HG03378 (cell line): ENCODE data around the gene ASTN1.

ENCODE experiments used
- ATAC-seq: cut with Tn5 transposase; IDR thresholded peaks from one replicate; pipeline ENCODE4 v1.9.1; 2021; ENCODE audit warnings: mild to moderate bottlenecking, moderate library complexity; ENCODE audit not compliant: unreplicated experiment

ASTN1 gene

DNA sequence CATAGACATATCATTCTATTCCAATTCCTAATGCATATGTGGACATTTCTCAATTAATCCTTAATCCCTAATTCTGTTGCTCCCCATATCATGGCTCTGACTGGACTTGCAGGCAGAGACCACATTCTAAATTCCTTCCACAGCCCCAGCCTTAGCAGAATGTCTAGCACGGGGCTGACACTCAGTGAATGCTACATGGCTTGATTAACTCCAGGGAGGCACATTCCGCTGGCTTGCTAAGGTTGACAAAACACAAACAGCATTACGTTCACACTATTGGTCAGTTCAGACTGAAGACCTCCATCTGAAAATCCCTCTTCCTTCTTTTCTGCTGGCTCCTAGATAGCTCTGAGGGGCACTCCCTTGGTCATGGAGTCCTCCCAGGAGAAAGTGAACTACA lies 119.4 kb downstream of the ASTN1 start:
- no peak for ATAC-seq

DNA sequence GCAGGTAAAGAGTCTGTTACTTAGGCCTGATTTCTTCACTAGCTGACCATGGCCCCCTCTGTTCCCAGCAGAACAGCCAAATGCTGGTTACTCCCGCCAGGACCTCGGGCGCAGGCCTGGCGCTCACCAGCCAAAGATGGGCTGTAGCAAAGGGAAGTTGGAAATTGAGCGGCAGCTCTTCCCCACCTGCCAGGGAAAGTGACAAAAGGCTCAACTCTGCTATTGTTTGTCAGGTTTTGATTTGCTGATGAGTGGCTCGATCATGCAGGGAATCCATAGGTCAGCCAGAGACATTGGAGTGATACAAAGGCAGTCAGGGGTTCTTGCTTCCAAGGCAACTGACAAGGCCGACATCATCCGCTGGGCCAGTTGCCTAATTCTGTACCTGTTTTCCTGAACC lies 120.1 kb downstream of the ASTN1 start:
- ATAC-seq, result no peak

DNA sequence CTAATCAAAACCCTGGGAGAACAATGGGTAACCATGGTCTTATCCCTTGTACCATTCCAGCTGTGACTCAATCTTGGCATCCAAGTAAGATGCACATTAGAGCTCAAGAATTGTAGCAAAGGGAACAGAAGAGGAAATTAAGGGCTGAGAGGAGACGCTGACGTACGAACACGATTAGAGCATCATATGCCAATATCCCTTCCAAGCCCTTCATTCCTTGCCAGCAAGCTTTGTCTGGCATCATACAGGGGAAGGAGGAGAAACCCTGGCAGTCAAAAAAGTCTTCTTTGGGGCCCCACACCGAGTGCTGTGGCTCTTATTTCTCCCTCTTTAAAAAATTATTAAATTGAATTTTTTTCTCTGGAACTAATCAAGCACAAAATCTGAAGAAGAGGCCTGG lies 120.9 kb downstream of the ASTN1 start:
- no peak for ATAC-seq

DNA sequence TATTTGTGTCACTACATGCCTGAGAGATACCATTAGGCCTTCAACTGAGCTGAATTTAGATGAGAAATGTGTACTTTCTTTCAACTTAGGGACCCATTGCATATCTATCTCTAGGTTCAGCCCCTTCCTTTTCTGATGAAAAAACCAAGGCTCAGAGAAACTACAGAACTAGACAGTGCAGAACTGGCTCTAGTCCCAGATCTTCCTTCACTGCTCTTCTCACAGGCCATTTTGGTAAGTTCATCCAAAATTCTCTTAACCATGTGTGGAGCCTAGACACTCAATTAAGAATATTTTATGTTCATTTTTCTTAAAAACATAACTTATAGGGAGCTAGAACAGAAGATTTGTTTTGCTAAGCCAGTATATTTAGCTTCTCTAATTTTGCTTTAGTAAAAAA lies 128.9 kb downstream of the ASTN1 start:
- ATAC-seq, result no peak

DNA sequence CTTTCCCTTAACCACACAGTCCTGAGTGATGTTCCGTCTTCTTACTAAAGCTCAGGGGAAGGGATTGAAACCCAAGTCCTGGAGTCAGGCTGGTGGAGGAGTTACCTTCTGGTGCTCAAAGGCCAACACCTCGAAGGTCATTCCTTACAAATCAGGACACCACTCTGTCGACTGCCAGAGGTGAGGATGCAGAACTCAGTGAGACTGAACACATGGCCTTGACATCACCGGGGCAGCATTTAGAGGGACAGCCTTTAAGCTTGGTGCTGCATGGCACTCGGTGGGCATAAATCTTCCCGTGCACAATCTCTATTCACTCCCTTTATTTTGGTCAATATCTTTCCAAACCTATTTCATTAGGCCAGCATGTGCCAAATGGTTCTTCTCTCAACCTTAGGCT lies 130.9 kb downstream of the ASTN1 start:
- ATAC-seq, result no peak

DNA sequence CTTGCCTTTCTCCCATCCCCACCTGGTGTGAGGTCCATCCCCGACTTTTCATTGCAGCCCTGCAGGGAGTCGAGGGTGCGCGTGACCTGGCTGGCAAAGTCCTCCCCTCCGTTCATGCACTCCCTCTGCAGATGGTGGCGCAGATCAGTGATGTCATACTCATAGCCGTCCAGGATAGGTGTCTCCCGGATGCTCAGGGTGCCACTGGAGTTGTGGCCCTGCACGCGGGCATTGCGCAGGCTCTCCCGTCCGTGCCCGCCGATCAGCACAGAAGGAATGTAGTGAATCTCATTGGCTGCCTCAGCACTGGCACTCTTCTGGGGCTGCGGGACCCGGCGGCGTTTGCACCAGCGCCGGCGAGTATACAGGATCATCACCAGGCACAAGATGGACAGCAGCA lies 132.1 kb downstream of the ASTN1 start:
- ATAC-seq, result no peak

DNA sequence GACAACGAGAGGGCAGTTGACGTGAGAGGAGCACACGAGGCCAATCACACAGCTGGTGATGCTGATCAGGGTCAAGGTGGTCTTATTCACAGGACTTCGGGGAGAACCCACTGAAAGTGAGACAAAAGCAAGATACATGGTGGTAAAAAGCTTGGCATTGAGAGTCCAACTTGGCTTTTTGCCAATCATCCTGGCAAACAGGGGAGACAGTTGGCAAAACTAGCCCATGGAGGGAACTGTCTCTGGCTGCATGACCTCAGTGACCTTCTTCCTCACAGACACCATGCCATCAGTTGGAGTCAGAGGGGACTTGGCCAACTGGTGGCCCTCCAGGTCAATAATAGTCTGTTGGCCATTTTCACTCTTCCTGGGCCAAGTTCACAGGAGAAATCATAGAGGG lies 139.9 kb downstream of the ASTN1 start:
- ATAC-seq, result no peak

DNA sequence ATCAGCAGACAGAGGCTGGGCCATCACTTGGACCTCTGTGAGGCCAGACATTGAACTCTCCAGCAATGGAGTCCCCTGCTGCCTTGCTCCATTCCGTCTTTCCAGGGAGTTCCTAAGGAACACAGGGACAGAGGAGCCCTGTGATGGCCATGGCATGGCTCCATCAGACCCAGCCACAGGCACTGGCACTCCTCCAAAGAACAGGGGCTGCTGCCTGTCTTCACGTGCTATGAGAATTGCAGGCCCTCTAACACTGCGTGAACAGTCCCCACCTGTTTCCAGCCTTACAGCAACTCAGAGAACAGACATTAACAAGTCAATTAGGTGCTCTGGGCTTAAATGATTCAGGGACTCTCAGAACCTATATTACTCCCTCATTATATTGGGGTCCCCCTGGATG lies 140.8 kb downstream of the ASTN1 start:
- no peak for ATAC-seq

DNA sequence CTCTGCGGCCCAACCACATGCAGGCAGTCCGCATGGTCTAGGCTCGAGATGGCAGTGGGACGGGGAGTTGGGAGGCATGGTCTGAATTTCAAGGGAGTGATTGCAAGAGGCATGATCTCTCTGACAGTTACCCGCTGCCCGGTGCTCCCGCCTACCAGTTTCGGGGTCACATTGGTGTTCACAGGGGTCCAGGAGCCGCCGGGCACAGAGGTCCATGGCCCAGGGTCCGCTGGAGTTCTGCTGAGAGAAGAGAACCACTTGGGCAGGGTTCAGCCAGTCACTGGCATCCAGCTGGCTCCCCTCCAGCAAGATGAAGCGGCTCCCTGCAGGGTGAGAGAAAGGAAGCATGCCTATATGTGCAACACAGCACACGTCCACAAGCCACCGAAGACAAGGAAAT lies 141.3 kb downstream of the ASTN1 start:
- no peak for ATAC-seq

DNA sequence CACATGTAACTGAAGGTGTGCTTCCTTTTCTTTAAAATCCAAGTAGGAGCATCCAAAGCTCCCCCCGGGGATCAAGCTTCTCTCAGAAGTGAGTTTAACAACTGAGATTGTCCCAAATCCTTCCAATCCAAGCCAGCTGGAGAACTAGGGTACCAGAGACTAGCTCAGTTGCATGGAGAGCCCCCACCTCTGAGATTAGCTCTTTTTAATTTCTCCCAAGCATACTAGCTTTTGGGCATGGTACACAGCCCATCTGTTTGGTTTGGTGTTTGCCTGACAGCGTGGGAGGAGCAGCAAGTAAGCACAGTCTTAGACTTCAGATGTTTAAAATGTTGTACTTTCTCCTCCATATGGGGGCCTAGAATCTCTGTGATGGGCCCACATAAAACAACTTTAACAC lies 142.8 kb downstream of the ASTN1 start:
- ATAC-seq, result no peak

DNA sequence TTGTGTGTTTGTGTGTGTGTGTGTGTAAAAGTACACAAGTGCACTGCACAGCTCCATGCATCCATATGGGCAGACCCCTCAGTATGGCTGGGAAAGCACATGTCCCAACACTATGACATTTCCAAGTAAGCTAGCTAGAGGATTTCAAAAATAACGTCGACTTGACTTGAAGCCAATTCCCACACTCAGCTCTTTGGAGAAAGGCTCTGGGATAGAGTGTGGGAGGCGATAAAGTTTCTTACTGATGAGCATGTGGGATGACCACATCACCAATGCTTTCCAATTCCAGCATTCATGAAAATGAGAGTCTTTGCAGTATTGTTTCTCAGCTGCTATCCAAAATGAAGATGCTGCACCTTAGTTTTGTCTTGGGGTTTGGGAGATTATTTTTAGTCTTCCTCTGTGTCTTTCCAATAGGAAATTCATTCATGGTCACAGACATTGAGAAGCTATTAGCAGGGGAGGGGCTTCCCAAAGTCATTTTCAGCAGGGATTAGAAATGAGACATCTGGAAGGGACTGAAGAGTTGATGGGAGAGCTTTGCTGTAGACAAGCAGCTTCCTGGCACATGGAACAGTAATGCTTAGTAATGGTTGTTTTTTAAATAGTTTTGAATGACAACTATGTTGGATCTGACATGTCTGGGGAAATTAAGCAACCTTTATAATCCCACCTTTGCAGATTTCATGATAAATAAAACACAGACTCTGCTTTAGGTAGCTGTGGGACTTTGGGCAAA lies 143.5 kb downstream of the ASTN1 start:
- ATAC-seq, result no peak

DNA sequence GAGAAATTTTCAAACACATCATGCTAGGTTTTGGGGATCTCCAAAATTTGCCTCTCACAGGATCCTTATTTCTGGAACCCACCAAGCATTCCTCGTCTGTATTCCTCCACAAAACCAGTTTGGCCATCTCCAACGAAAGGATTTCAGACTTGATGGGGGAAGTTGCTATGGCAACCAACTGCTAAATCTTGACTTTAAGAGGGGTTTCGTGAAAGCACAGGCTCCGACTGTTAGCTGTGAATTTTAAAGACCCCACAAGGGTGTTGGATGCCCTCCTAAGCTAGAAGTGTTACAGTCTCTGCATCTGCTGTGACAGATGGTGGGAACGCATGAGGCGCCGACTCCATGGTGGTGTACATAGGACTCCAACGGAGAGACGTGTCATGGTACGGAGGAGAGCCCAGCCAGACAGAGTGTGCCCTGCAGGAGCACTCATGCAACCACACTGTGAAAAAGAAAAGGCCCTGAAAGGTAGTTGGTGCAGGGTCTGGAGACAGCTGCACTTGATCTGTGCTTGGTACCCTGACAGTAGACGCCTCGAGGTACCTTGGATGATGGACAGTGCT lies 147.1 kb downstream of the ASTN1 start:
- no peak for ATAC-seq

DNA sequence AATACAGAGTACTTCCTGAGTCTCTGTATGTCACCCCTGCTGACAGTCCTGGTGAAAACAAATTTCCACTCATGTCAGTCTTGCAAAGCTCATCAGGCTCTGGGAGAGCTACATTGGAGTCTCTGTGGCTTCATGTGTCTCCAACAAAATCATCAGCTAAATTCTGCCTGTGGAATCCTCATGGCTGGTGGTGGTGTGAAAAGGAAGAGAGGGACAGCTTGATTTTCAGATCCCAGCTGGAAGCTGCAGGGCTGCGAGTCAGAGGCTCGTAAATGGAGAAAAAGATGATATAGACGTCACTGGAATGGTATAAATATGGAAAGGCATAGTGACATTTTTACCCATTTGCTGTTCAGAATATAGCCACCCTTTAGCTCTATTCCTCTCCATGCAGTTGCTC lies 150.2 kb downstream of the ASTN1 start:
- ATAC-seq, result no peak

DNA sequence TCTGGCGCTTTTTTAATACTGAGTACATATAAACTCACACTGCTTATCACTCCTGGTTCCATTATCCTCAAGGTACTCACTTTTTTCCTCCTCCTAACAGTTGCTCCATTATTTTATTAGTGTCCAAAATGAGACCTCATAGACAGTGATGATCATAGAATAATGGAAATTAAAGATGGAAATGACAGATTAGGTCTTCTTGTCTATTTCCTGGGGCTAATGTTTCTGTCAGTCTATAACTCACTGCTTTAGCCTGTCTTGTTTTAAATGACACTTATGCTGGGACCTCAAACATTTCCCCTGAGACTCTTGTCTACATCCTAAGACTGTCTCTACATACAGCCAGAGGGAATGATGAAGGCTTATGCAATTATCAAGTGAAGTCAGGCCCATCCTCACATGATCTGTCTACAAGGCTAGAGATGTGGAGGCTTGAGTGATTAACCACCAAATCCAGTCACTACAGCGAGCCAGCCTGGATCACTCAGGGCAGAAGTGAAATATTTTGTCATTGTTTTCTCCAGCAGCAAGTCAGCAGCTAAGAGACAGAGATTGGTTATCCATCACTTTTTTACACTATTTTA lies 152.1 kb downstream of the ASTN1 start:
- ATAC-seq, result no peak

DNA sequence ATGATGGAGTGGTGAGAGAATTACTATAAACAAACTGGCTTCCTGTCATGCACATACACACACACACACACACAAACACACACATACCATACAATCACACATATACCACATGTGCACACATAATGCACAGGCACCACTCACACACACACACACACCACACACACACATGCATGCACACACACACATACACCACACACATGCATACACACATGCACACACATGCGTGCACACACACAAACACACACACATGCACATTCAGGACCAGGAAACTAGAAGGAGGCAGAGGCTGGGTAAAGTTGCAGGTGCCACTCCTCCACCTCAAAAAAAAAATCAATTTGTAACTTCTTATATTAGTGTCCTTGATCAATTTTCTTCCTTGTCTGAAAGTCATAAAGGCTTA lies 153.0 kb downstream of the ASTN1 start:
- no peak for ATAC-seq

DNA sequence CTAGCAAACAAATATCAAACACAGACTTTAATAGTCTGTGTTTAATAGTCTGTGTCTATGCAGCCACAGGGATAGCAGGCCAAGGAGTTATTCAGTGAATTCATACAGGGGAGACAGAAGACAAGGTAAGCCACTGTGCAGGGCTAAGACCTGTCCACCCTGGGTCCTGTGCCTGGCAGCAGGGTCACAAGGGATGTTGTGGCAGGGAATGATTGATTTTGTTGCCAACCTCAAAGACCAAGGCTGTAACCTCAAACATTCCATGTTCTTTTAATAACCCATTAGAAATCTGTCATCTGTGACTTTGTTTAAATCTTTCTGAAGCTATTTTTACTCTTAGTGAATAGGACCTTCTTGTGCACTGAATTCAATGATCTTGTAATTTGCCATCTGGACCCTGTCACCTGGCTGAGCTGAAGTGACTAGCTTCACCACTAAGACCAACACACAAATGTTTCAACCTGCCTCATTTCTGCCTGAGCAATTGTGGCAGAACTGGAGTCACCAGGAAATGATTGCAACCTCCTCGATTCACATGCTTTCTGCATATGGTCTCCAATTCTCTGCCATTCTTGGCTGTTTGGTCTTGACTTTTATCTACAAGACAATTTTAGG lies 154.2 kb downstream of the ASTN1 start:
- no peak for ATAC-seq

DNA sequence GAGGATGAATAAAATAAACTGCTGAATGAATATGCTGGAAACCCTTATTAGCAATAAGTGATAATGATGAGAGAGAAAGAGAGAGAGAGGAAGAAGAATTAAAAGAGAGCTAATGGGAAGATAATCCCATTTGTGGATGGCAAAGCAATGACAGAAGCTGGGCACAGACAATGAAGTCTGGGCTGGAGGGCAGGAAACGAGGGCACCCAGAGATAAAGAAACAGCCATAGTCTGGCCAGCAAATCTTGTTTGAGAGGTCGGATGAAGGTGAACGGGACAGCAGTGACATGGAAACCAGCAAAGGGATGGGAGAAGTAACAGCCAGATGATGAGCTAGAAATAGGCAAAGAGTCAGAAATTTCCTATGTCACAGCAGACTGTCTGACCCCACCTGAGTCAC lies 155.9 kb downstream of the ASTN1 start:
- no peak for ATAC-seq

DNA sequence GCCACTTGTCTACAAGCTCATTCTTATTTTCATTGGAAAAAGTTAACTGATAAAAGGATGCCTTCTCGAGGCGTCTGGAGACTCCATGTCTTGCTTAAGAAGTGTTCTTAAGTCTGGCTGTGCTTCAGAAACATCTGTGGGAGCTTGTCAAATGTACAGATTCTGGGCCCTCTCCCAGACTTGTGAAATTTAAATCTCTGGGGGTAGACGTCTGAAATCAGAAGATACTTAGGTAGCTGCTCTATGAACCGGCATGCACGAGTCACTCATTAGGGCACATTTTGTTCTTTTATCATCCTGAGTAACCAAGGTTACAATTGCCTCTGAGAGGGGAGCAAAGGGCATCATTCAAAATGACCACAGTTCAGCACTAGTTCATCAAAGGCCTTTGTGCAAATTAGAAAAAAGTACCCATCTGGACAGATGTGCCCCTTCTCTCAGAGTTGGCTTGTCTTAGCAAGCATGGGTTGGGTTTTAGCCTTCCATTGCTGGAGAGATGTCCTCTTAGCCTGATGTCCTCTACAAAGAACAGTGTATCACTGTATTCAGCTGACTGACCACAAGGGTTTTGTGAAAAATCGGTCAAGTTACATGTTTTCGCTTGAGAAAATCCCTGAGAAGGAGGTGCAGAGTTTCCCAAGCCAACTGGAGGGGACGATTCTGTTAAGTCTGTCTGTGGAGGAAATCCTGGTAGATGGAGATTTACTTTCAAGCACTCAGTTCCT lies 156.9 kb downstream of the ASTN1 start:
- ATAC-seq, result no peak

DNA sequence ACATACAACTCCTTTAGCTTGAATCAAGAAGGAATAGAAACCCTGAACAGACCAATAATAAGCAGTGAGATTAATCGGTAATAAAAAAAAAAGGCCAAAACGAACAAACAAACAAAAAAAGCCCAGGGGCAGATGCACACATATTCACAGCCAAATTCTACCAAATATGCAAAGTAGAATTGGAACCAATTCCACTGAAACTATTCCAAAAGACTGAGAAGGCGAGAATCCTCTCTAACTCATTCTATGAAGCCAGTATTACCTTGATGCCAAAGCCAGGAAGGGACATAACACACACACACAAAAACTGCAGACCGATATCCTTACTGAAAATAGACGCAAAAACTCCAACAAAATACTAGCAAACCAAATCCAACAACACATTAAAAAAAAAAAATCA lies 161.6 kb downstream of the ASTN1 start:
- ATAC-seq, result no peak

DNA sequence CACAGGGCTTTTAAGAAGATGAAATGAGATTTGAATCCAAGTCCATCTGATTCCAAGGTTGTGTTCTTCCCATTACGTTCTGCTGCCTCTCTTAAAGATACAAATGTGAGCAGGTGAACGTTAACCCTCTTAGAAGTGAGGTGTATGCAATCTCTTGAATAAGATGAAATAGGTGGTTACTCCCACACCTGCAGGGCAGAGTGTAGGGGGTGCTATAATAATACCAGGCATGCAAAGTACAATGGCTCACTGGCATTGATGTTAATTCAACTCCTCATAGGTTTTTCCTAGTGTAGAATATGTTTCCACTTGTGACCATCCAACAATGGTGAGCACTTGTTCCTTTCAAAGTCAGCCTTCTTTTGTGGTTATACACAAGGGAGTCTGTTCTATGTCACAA lies 163.0 kb downstream of the ASTN1 start:
- no peak for ATAC-seq

DNA sequence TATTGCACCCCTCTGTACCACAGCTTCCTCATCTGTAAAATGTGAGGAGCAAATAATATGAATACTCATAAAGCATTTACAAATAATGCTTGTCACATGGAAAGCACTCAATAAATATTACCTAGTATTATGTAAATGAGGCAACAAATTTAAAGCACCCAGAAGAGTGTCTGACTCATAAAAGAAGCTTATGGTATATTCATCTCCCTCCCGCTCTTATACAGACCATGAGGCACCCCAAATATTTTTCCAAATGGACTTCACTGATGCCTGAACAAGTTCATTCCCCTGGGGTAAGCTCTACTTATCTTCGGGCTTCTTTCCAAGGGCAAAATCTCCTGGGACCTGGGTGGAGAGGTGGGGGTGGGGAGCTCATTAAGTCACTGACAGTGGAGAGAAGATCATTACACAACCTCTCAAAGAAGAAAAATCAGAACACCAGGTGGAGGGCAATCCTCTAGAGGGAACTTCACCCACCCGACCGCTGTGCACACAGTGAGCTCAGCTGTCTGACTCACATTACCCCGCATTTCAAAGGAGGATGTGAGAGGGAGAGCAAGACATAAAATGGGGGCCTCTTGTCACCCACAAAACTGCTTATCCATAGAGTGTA lies 166.2 kb downstream of the ASTN1 start:
- ATAC-seq, result no peak
